ENCODE measurements around the gene FBXW2.

FBXW2 gene

DNA sequence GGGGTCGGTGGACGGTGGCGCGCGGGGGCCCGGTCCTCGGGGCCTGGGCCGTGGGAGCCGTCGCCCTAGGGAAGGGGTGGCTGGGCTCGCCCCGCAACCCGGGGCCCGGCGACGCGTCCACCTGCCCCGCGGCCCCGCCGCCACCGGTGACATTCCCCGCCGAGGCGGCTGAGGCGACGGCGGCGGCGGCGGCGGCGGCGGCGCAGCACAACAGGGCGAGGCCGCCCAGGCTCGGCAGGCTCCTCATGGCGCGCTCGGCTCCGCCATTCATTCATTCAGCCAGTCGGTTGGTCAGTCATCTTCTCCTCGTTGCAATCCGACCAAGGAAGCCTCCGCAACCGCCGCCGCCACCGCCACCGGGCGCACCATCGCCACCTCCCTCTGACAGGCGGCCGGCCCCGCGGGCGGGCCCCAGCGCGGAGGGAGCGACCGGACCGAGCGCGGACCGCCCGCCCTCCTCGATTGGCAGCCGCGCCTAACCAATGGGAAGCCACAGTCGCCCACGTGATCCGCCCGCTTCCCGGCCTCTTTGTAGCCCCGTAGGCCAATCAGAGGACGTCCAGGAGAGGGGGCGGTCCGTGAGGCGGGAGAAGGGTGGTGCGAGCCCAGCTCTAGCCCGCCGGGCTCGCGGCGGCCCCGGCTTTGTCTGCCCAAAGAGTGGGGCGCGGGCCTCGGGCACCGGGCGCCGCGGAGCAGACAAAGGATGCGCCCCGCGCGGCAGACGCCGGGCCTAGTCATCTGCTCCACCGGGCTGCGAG lies 78.9 kb downstream of the FBXW2 start, which contains the start of gene MEGF9:
TSS of gene MEGF9 (minus strand) at position 383 of the 758 bp plus-strand sequence. CDS start at position 271, 112 bp downstream.
- DNase-seq (ENCODE audit: low spot score), result peak; percentile 98

- peak; percentile 71 for DNase-seq (ENCODE audit: low spot score)
Measured at GRCh38 chr9:120713257-120714087, 79.7 kb downstream of the FBXW2 start.

DNA sequence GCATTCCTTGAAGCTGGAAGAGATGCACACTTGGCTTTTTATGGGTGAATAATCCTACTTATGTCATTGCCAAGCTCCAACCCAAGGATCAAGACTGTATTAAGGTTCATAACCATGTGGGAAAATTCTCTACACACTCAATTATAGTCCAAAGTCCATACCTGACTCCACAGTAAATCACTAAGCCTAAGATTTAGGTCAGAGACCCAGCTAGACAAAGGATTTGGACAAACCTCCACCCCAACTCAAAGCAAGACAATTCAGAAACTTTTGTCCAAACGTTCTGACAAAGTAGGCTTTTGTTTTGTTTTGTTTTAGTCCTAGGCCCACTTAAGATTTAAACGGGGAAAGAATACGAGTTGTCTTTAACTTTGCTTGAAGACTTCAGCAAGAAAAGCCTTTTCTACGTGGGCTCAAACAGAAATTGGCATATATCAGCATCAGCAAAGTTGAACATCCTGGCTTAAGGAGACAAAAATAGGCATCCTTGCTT lies 80.6 kb downstream of the FBXW2 start:
- DNase-seq (ENCODE audit: low spot score), result peak; percentile 60

DNA sequence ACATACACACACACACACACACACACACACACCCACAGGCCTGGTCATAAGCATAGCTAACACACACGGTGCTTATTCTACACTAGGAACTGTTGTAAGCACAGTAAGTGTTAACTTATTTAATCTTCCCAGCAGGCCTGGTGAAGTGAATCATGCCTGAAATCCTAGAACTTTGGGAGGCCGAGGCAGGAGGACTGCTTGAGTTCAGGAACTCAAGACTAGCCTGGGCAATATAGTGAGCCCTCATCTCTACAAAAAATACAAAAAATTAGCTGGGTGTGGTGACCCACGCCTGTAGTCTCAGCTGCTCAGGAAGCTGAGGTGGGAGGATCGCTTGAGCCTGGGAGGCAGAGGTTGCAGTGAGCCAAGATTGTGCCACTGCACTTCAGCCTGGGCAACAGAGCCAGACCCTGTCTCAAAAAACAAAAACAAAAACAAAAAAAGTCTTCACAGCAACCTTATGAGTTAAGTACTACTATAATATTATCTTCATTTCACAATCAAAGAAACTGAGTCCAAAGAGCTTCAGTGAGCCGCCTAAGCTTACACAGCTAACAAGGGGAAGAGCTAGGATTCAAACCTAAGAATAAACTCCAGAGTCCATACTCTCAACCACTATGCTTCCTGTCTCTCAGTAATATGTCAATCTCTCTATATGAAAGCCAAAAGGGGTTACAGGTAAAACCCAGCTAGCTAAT lies 81.2 kb downstream of the FBXW2 start:
- DNase-seq (ENCODE audit: low spot score), result peak; percentile 73

- peak; percentile 75 for DNase-seq (ENCODE audit: low spot score)
Measured at GRCh38 chr9:120711354-120711753, 81.9 kb downstream of the FBXW2 start.

DNA sequence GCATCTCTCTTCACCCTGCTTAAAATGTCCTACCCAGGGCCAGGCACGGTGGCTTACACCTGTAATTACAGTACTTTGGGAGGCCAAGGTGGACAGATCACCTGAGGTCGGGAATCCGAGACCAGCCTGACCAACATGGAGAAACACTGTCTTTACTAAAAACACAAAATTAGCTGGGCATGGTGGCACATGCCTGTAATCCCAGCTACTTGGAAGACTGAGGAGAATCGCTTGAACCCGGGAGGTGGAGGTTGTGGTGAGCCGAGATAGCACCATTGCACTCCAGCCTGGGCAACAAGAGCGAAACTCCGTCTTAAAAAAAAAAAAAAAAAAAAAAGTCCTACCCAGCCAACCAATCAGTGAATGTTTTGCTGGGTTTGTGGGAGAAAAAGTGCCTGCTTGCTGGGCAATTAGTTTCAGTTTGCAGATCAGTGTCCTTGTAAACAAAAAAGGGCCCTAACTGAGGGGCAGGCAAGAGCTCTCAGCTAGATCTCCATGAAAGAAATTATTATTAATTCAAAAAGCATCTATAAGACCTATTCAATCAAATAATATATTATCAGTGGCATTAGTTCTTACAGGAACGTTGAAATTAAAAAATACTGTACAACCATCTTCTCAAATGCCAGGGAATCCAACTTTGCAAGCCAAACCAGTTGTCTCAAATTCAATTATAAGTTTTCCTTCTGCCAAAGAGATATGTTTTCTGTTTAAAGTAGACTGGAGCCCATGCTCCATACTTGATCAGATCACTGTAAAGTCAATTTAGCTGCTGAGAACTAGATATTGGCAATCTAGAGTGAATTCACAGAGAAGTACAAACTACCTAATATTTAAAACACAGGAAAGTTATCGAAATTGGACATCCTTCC lies 82.9 kb downstream of the FBXW2 start:
- peak; percentile 92 for DNase-seq (ENCODE audit: low spot score)

GRCh38 chr9:120708526-120709224 lies 84.5 kb downstream of the FBXW2 start:
- peak; percentile 49 for DNase-seq (ENCODE audit: low spot score)

DNA sequence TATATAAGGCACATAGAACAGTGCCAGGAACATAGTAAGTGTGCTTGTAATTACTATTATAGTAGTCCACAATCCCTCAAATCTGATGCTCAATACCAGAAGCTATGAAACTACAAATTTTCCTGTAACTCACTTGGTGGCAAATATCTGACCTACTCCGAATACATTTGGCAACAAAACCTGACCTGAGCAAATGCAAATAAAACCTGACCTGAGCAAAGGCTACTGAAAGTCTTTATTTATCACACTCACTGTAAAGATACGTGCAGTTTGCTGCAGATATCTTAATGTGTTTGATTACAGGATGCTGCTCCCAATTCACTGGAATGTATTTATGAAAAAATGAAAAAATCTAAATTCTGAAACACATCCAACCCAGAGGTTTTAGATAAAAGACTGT lies 86.0 kb downstream of the FBXW2 start:
- DNase-seq (ENCODE audit: low spot score), result no peak

Measured in hematopoietic multipotent progenitor cell treated with erythropoietin and hydrocortisone succinate and interleukin-3 and kit ligand, for 17 days (in vitro differentiated cells).